ENCODE measurements around the gene PSMB2.
"Not testable (repeated sequence)": the region's sequence is repeated elsewhere in the genome, so short reads cannot be mapped to it uniquely, and the experiment has no call there.

The PSMB2 gene

DNA sequence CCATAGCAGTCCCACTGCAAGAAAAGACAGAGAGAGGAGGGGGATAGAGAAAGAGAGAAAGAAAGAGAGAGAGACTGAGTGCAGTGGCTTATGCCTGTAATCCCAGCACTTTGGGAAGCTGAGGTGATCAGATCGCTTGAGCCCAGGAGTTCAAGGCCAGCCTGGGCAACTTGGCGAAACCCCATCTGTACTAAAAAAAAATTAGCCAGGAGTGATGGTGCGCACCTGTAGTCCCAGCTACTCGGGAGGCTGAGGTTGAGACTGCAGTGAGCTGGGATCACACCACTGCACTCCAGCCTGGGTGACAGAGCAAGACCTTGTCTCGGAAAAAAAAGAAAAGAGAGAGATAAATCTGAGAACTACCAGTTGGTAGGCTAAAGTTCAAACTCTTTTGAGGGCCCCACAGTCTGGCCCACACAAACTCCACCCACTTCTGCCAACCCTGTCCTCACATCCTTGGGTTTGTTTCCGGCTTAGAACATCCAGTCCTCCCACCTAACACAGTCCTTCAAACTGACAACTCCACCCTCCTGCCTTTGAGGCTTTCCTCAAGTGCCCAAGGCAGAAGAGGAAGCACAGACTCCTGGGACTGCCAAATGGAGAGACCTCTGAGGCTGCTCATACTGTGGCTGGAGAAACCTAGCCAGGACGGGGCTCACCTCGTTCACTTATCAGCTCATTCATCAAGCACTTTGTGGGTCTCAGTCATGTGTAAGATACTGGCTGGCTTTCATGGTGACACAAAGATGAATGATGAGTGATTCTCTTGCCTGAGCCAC is 48.1 kb downstream of the PSMB2 start:
- H3K4me1 ChIP-seq (ENCODE audit: insufficient read depth, low read length): no peaks in the 10 kb centered on the region

DNA sequence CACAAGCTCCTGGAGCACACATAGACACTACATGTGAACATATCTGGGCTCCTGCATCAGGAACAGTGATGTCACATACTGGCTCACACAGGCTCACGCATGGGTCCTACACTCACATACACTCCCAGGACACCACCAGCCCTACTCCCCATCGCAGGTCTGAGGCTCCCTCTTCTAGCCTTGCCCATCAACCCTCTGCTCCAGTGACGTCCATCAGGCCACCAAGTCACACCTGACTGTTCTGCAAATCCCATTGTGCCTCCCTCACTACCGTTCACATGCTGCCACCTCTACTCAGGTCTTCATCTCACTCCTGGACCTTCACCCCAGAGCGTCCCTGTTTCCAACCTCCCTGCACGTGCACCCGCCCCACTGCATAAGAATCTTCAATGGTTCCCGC is 50.1 kb downstream of the PSMB2 start:
- WGBS: 91% methylated on average over 8 of the region's 8 CpGs
- Histone ChIP-seq H3K4me3 (ENCODE audit: low read length) (no peak overlapping the region), H3K4me1 (ENCODE audit: insufficient read depth, low read length) (no peaks in the 10 kb centered on the region), H3K9ac (ENCODE audit: low read depth, low read length) (no peak overlapping the region), H3K9me3 (ENCODE audit: insufficient read depth, low read depth, low read length) (no peaks in the 10 kb centered on the region), H3K27me3 (ENCODE audit: insufficient read depth, low read length) (no peaks in the 10 kb centered on the region), H3K36me3 (ENCODE audit: insufficient read depth, low read length) (no peaks in the 10 kb centered on the region), H3K27ac (ENCODE audit: low read depth, low read length) (no peak overlapping the region)

More for the DNA sequence above, 48.1 kb downstream of the PSMB2 start:
- Histone ChIP-seq H3K4me3 (ENCODE audit: low read length) (no peak overlapping the region), H3K9me3 (ENCODE audit: insufficient read depth, low read depth, low read length) (no peaks in the 10 kb centered on the region), H3K27ac (ENCODE audit: low read depth, low read length) (no peak overlapping the region), H3K27me3 (ENCODE audit: insufficient read depth, low read length) (no peaks in the 10 kb centered on the region), H3K36me3 (ENCODE audit: insufficient read depth, low read length) (no peaks in the 10 kb centered on the region), H3K9ac (ENCODE audit: low read depth, low read length) (no peak overlapping the region)
- 87% methylated on average over 8 of the region's 8 CpGs for WGBS

DNA sequence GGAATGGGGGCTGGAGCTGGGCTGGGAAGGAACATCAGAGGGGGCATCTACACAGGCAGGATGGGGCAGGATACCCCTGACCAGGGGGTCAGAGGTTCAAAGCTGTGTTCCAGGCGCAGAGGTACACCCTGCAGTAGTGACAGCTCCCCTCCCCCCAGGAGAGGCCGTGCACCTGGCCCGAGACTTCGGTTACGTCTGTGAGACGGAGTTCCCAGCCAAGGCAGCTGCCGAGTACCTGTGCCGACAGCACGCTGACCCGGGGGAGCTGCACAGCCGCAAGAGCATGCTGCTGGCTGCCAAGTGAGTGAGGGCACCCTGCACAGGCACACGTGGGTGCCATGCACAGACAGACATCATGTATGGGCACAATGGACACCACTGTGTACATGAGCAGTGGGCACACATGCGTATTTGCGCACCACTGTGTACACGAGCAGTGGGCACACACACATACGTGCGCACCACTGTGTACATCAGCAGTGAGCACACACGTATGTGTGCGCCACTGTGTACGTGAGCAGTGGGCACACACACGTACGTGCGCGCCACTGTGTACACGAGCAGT is 50.8 kb downstream of the PSMB2 start:
- 95% methylated on average over 25 of the region's 25 CpGs for WGBS
- H3K4me1 ChIP-seq (ENCODE audit: insufficient read depth, low read length): no peaks in the 10 kb centered on the region
- H3K9me3 ChIP-seq (ENCODE audit: insufficient read depth, low read depth, low read length): no peaks in the 10 kb centered on the region
- H3K27ac ChIP-seq (ENCODE audit: low read depth, low read length): no peak overlapping the region
- no peaks in the 10 kb centered on the region for H3K36me3 ChIP-seq (ENCODE audit: insufficient read depth, low read length)
- H3K4me3 ChIP-seq (ENCODE audit: low read length): no peak overlapping the region
- no peaks in the 10 kb centered on the region for H3K27me3 ChIP-seq (ENCODE audit: insufficient read depth, low read length)
- no peak overlapping the region for H3K9ac ChIP-seq (ENCODE audit: low read depth, low read length)

DNA sequence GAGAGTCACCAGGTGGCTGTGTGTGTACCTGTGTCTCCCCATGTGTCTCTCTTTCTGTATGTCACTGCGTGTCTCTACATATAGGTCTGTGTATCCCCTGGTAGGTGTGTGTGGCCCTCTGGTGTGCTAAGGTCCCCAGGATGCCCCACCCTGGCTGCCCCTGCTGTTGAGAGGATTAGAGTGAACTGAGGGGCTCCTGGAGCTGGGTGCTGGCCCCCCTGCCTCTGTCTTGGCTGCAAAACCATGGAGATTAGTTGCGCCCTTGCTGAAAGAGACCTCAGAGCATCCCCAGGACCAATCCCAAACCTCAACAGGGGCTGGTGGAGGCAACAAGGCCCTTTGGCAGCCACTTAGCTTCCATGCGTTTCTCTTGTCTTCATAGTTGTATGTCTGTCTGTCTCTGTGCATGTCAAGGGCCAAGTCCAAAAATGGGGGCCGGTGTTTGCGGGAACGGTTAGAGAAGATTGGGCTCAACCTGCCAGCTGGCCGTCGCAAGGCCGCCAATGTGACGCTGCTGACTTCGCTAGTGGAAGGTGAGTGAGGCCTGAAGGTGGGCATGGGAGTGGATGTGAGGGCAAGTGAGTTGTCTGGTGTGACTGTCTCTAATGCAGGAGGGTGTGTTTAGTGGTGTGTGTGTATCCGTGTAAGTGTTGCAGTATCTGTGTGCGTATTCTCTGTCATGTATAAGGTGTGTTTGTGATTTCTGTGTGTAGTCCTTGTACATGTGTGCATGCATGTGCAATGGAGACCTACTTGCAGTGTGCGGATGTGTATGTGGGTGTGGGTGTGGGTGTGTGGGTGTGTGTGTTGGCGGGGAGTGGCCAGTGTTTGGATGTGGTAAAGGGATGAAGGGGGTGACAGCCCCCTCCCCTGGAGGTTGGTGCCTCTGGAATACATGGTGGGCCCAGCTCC is 51.6 kb downstream of the PSMB2 start:
- no peaks in the 10 kb centered on the region for H3K36me3 ChIP-seq (ENCODE audit: insufficient read depth, low read length)
- no peaks in the 10 kb centered on the region for H3K27me3 ChIP-seq (ENCODE audit: insufficient read depth, low read length)
- H3K9me3 ChIP-seq (ENCODE audit: insufficient read depth, low read depth, low read length): no peaks in the 10 kb centered on the region
- H3K4me3 ChIP-seq (ENCODE audit: low read length): no peak overlapping the region
- no peak overlapping the region for H3K27ac ChIP-seq (ENCODE audit: low read depth, low read length)
- H3K4me1 ChIP-seq (ENCODE audit: insufficient read depth, low read length): no peaks in the 10 kb centered on the region
- WGBS: 92% methylated on average over 15 of the region's 15 CpGs
- no peak overlapping the region for H3K9ac ChIP-seq (ENCODE audit: low read depth, low read length)

DNA sequence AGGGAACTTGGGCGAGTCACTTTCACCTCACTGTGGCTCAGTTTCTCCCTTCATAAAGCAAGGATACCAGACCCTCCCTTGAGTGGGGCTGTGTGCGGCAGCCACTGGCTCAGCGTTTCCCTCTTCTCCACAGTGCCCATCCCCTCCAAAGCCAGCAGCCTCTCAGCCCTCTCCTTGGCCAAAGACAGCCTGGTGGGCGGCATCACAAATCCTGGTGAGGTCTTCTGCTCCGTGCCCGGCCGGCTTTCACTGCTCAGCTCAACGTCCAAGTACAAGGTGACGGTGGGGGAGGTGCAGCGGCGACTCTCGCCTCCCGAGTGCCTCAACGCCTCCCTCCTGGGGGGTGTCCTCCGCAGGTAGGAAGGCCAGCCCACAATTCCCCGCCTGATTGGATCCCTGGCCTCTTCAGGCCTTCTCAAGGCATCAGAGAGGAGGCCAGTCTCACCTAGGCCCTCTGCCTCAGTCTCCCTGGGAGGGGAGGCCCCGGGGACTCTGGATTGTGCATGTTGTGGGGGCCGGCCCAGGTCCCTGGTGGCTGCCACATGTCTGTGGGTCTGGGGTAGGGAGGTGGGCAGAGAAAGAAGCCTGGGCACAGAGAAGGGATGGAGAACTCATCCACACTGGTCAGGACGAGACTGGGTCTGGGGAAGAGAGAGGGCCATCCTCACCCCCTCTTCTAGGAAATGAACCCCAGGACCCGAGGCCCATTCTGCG is 53.0 kb downstream of the PSMB2 start:
- Histone ChIP-seq H3K4me1 (ENCODE audit: insufficient read depth, low read length) (no peaks in the 10 kb centered on the region), H3K36me3 (ENCODE audit: insufficient read depth, low read length) (no peaks in the 10 kb centered on the region), H3K27ac (ENCODE audit: low read depth, low read length) (no peak overlapping the region), H3K9me3 (ENCODE audit: insufficient read depth, low read depth, low read length) (no peaks in the 10 kb centered on the region), H3K27me3 (ENCODE audit: insufficient read depth, low read length) (no peaks in the 10 kb centered on the region), H3K4me3 (ENCODE audit: low read length) (no peak overlapping the region), H3K9ac (ENCODE audit: low read depth, low read length) (no peak overlapping the region)
- WGBS: 74% methylated on average over 20 of the region's 21 CpGs

DNA sequence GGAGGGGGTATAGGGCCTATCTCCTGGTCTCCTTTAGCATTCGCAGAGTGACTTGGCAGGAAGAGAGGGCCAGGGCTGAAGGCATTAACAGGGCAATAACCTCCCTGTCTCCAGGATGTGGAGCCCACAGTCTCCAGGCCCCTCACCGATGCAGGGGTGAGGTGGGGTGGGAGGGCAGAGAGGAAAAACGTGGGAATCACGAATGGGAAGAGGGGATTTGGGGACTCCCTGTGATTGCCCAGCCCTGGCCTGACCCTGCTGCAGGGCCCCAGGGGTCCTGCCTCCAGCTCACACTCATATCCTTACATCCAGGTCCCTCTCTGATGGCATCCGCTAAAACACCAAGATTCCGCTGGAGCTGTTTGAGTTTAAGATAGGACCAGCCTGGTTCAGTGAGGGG is 53.6 kb downstream of the PSMB2 start:
- no peaks in the 10 kb centered on the region for H3K9me3 ChIP-seq (ENCODE audit: insufficient read depth, low read depth, low read length)
- no peak overlapping the region for H3K27ac ChIP-seq (ENCODE audit: low read depth, low read length)
- no peaks in the 10 kb centered on the region for H3K27me3 ChIP-seq (ENCODE audit: insufficient read depth, low read length)
- no peak overlapping the region for H3K9ac ChIP-seq (ENCODE audit: low read depth, low read length)
- WGBS: 76% methylated on average over 6 of the region's 6 CpGs
- H3K4me1 ChIP-seq (ENCODE audit: insufficient read depth, low read length): no peaks in the 10 kb centered on the region
- H3K4me3 ChIP-seq (ENCODE audit: low read length): no peak overlapping the region
- no peaks in the 10 kb centered on the region for H3K36me3 ChIP-seq (ENCODE audit: insufficient read depth, low read length)

DNA sequence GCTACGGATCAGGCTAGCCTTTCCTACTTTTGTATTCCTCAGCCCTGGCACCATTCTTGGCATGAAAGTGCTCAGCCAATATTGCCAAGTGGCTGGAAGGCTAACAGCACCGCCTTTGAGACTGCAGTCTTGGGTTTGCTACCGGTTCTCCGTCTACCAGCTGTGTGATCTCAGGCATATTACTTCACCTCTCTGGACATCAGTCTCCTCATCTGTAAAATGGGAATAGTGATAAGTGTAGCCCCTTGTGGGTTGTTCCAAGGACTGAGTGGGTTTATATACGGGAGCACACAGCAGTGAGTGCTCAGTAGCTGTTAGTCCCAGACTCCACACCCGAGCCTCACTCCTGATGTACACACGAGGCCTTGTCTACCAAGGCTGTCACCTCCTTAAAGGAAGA is 54.5 kb downstream of the PSMB2 start:
- no peaks in the 10 kb centered on the region for H3K4me1 ChIP-seq (ENCODE audit: insufficient read depth, low read length)
- no peaks in the 10 kb centered on the region for H3K36me3 ChIP-seq (ENCODE audit: insufficient read depth, low read length)
- H3K27ac ChIP-seq (ENCODE audit: low read depth, low read length): no peak overlapping the region
- H3K4me3 ChIP-seq (ENCODE audit: low read length): no peak overlapping the region
- 91% methylated on average over 7 of the region's 7 CpGs for WGBS
- no peak overlapping the region for H3K9ac ChIP-seq (ENCODE audit: low read depth, low read length)
- H3K27me3 ChIP-seq (ENCODE audit: insufficient read depth, low read length): no peaks in the 10 kb centered on the region
- no peaks in the 10 kb centered on the region for H3K9me3 ChIP-seq (ENCODE audit: insufficient read depth, low read depth, low read length)

DNA sequence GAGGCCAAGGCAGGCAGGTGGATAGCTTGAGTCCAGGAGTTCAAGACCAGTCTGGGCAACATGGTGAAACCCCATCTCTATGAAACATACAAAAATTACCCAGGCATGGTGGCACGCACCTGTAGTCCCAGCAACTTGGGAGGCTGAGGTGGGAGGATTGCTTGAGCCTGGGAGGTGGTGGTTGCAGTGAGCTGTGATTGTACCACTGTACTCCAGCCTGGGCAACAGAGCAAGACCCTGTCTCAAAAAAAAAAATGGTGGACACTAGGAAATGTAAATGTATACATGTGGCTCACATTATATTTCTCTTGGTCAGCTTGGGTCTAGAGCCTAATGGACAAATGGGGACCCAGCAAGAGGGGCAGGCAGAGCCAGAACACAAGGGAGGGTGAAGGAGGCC is 55.5 kb downstream of the PSMB2 start:
- not testable (repeated sequence) for H3K9me3 ChIP-seq (ENCODE audit: insufficient read depth, low read depth, low read length)

DNA sequence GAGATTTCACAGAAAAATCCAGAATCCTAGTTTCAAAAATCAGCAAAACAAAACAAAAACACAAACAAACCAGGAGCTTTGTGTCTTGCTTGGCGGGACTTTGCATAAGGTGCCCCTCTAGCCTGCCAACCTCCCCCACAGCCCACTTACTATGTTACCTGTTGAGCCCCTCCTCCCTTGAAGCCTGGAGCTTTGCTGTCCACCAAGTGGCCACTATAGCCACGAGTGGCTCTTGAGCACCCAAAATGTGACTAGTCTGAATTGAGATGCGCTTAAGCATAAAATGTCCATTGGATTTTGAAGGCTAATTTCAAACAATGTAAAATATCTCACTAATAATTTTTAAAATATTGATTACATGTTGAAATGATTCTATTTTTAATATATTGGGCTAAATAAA is 56.0 kb downstream of the PSMB2 start:
- Histone ChIP-seq H3K4me1 (ENCODE audit: insufficient read depth, low read length) (no peaks in the 10 kb centered on the region), H3K4me3 (ENCODE audit: low read length) (no peak overlapping the region), H3K36me3 (ENCODE audit: insufficient read depth, low read length) (no peaks in the 10 kb centered on the region), H3K9ac (ENCODE audit: low read depth, low read length) (no peak overlapping the region), H3K27me3 (ENCODE audit: insufficient read depth, low read length) (no peaks in the 10 kb centered on the region), H3K9me3 (ENCODE audit: insufficient read depth, low read depth, low read length) (no peaks in the 10 kb centered on the region), H3K27ac (ENCODE audit: low read depth, low read length) (no peak overlapping the region)
- 84% methylated on average over 3 of the region's 3 CpGs for WGBS

More for the DNA sequence above, 55.5 kb downstream of the PSMB2 start:
- H3K27me3 ChIP-seq (ENCODE audit: insufficient read depth, low read length); H3K36me3 ChIP-seq (ENCODE audit: insufficient read depth, low read length); H3K4me1 ChIP-seq (ENCODE audit: insufficient read depth, low read length); H3K4me3 ChIP-seq (ENCODE audit: low read length); H3K9ac ChIP-seq (ENCODE audit: low read depth, low read length); H3K27ac ChIP-seq (ENCODE audit: low read depth, low read length): not testable (repeated sequence)
- 100% methylated on average over 1 of the region's 1 CpG for WGBS

DNA sequence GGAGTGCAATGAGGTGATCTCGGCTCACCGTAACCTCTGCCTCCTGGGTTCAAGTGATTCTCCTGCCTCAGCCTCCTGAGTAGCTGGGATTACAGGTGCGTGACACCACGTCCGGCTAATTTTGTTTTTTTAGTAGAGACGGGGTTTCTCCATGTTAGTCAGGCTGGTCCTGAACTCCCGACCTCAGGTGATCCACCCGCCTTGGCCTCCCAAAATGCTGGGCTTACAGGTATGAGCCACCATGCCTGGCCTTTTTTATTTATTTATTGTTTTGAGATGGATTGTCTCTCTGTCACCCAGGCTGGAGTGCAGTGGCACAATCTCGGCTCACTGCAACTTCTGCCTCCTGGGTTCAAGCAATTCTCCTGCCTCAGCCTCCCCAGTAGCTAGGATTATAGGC is 59.7 kb downstream of the PSMB2 start:
- not testable (repeated sequence) for H3K9ac ChIP-seq (ENCODE audit: low read depth, low read length); H3K36me3 ChIP-seq (ENCODE audit: insufficient read depth, low read length); H3K4me3 ChIP-seq (ENCODE audit: low read length); H3K27ac ChIP-seq (ENCODE audit: low read depth, low read length); H3K9me3 ChIP-seq (ENCODE audit: insufficient read depth, low read depth, low read length); H3K4me1 ChIP-seq (ENCODE audit: insufficient read depth, low read length)
- H3K27me3 ChIP-seq (ENCODE audit: insufficient read depth, low read length): peaks cover 28% of the 10 kb centered on the region
- 96% methylated on average over 9 of the region's 9 CpGs for WGBS

DNA sequence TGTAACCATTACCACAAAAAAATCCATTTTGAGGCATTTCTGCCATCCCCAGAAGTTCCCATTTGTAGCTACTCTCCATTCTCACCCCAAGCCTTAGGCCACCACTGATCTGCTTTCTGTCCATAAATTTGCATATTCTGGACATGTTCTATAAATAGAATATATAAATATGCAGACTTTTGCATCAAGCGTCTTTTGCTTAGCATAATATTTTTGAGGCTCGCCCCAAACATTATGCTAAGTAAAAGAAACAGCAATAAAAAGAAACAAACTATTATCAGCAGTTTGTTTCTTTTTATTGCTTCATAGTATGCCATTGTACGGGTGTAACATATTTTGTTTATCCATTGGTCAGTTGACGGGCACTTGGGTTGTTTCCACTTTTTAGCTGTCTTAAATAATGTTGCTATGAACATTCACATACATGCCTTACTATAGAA is 60.4 kb downstream of the PSMB2 start:
- no peak overlapping the region for H3K27ac ChIP-seq (ENCODE audit: low read depth, low read length)
- H3K9ac ChIP-seq (ENCODE audit: low read depth, low read length): no peak overlapping the region
- H3K4me1 ChIP-seq (ENCODE audit: insufficient read depth, low read length): 0 out of 2 replicates have a peak, but pooled peaks cover 2% of the 10 kb centered on the region
- H3K9me3 ChIP-seq (ENCODE audit: insufficient read depth, low read depth, low read length): no peaks in the 10 kb centered on the region
- H3K27me3 ChIP-seq (ENCODE audit: insufficient read depth, low read length): peaks cover 34% of the 10 kb centered on the region
- 100% methylated on average over 1 of the region's 4 CpGs for whole genome bisulfite sequencing
- no peak overlapping the region for H3K4me3 ChIP-seq (ENCODE audit: low read length)
- no peaks in the 10 kb centered on the region for H3K36me3 ChIP-seq (ENCODE audit: insufficient read depth, low read length)

All from HUES64 (cell line).